Dermis lymphatic vessel endothelial cell (primary cell): ENCODE results near the gene CASP8. TPM values are rescaled to one million over a fixed set of nuclear protein-coding genes. Genes with fewer than 3 reads are reported as not detected.

Source experiments
- total RNA-seq: library from RNA; depleted of rRNA; stranded (reverse); fragments of >200 nt; gene quantifications from 2 replicates; pipeline ENCODE4 v1.2.1, GENCODE V29; 2014

The CASP8 gene
- total RNA-seq = 8.8 and 15.6 TPM in 2 replicates

GRCh38 chr2:201260302-201260800 is at the start of gene CASP8:
TSS of gene CASP8 (plus strand) at chr2:201260536. CDS start at chr2:201266487, 5,951 bp downstream.

Other genes with a start within 250 kb of the CASP8 start
- 9.9 and 10.0 TPM in 2 replicates for gene HYCC2, start 188.9 kb upstream of the CASP8 start, total RNA-seq
- gene NDUFB3, start 188.5 kb upstream of the CASP8 start, total RNA-seq = 77.5 and 80.5 TPM in 2 replicates
- gene CFLAR, start 144.4 kb upstream of the CASP8 start, total RNA-seq = 93.4 and 105 TPM in 2 replicates
- 36.3 and 44.4 TPM in 2 replicates for gene CASP10, start 77.4 kb upstream of the CASP8 start, total RNA-seq
- gene FLACC1, start 96.8 kb downstream of the CASP8 start, total RNA-seq = 0.86 and 0.87 TPM in 2 replicates
- 36.9 and 43.8 TPM in 2 replicates for gene TRAK2, start 190.9 kb downstream of the CASP8 start, total RNA-seq
- gene STRADB, start 191.2 kb downstream of the CASP8 start, total RNA-seq = 15.9 and 17.9 TPM in 2 replicates